HG02840 (cell line): Measurements from ENCODE around the gene CACNA2D4.

Experiments used
- ATAC-seq: cut with Tn5 transposase; IDR thresholded peaks from one replicate; pipeline ENCODE4 v1.9.1; 2021; ENCODE audit warnings: mild to moderate bottlenecking, moderate library complexity, moderate number of reproducible peaks; ENCODE audit not compliant: unreplicated experiment, low FRiP score

CACNA2D4 gene

DNA sequence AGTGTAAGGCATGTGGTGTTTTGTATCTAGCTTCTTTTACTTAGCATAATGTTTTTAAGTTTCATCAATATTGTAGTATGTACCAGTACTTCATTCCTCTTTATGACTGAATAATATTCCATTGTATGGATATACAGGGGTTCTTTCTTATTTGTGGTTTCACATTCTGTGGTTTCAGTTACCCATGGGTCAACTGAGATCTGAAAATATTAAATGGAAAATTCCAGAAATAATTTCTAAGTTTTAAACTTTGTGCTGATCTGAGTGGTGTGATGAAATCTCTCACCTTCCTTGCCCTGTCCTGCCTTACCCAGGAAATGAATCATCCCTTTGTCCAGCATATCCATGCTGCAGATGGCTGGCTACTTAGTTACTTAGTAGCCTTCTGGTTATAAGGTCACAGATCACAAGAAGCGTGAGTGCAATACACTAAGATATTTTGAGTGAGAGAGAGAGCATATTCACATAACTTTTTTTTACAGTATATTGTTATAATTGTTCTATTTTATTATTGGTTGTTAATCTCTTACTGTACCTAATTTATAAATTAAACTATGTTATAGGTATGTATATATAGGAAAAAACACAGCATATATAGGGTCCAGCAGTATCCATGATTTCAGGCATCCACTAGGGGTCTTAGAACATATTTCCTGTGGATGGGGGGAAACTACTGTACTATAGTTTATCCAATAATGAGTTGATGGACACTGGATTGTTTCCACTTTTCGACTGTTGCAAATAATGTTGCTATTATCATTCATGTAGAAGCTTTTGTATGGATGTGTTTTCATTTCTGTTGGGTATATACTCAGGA lies 157.7 kb downstream of the CACNA2D4 start:
- ATAC-seq = no peak

DNA sequence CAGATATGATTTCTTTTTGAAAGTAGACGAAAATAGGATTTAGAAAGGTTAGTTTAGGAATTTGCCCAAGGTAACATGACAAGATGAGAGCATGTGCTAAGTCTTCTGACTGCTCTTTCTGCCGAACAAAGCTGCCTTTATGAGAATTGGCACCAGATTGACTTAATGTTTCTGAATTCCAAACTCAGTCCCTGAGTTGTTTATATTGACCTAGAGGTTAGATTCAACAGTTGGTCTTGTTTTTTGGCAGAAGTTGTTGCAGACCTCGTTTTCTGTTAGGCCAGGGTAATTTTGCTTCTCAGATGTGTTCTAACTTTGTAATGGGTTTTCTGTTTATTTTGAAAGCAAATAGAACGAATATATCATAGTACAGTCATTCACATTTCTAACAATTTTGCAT lies 159.6 kb downstream of the CACNA2D4 start:
- no peak for ATAC-seq

DNA sequence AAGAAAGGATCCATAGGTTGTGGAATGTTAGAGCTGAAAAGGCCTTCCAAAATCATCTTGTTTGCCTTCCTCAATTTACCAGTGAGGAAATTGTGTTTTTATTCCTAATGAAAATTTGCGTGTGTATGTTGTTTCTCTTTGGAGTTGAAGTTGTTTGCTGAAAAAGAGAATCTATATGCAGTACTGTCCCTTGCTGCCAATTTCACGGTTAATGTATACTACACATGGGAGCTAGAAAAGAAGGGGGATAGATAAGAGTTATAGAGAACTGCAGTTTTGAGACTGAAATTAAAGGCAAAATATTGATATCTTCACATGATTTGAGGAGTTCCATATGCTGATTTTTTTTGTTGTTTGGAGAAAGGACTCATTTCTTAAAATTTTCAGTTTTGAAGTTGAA lies 160.1 kb downstream of the CACNA2D4 start:
- ATAC-seq = no peak

DNA sequence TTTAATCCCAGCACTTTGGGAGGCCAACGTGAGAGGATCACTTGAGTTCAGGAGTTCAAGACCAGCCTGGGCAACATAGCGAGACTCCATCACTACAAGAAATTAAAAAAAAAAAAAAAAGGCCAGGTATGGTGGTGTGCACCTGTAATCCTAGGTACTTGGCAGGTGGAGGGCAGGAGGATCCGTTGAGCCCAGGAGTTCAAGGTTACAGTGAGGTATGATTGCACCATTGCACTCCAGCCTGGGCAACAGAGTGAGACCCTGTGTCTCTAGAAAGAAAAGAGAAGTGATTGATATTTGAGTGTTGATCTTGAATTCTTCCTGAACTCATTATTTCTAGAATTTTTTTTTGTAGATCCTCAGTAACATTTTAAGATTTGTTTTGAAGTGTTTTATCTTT lies 168.2 kb downstream of the CACNA2D4 start:
- no peak for ATAC-seq

DNA sequence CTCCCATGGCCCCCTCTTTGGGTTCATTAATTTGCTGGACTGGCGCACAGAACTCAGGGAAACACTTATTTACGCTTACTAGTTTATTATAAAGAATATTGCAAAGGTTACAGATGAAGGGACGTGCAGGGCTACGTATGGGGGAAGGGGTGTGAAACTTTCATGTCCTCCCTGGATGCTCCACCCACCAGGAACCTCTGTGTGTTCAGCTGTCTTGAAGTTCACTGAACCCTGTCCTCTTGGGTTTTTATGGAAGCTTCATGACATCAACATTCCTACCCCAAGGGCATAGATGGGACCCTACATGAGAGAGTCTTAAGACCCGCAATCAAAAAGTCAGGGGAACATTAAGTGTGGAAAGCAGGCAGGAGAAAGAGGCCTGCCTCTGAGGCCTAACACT lies 169.4 kb downstream of the CACNA2D4 start:
- ATAC-seq = no peak

DNA sequence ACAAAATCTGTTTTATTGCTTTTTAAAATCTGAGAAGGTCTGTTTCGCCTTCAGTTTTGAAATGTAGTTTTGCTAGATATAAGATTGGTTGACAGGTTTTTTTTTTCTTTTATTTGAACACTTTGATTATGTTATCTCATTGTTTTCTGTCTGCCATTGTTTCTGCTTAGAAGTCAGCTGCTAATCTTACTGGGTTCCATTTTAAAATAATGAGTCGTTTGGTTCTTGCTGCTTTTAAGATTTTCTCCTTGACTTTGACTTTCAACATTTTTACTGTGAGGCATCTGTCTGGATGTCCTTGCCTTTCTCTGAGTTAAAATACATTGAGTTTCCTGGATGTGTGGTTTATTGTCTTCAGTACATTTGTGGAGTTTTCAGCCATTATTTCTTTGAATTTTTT lies 170.8 kb downstream of the CACNA2D4 start:
- no peak for ATAC-seq

DNA sequence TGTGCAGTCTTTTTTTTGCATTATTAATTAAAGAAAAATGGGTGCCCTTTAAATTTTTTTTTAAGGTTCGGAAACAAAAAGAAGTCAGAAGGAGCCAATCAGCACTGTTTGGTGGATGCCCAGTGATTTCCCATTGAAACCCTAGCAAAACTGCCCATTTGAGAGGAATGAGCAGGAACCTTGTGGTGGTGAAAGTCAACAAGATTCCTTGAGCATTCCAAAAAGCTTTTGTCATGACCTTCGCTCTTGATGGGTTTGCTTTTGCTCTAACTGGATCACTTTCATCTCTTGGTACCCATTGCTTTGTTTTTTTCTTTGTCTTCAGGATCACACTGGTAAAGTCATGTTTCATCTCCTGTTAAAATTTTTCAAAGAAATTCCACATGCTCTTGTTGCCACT lies 173.5 kb downstream of the CACNA2D4 start:
- ATAC-seq = no peak
